ES-I3 (cell line): ENCODE measurements around the gene TMEM106A.
"Not testable (repeated sequence)": the region's sequence is repeated elsewhere in the genome, so short reads cannot be mapped to it uniquely, and the experiment has no call there.

ENCODE experiments used
- H3K36me3 ChIP-seq: 2 replicates; pipeline ENCODE4 v1.6.1; 2013; ENCODE audit warnings: mild to moderate bottlenecking, low read length, control low read depth, moderate library complexity; ENCODE audit not compliant: insufficient read depth
- H3K4me1 ChIP-seq: 2 replicates; pipeline ENCODE4 v1.6.1; 2013; ENCODE audit warnings: mild to moderate bottlenecking, control low read depth, low read length; ENCODE audit not compliant: insufficient read depth
- H3K9ac ChIP-seq: 2 replicates; pipeline ENCODE4 v1.6.1; 2013; ENCODE audit warnings: low read depth, mild to moderate bottlenecking, low read length, moderate library complexity
- H3K9me3 ChIP-seq: 2 replicates; pipeline ENCODE4 v1.6.1; 2013; ENCODE audit warnings: mild to moderate bottlenecking, low read length, moderate library complexity; ENCODE audit not compliant: control insufficient read depth, insufficient read depth

Gene TMEM106A, protein sequence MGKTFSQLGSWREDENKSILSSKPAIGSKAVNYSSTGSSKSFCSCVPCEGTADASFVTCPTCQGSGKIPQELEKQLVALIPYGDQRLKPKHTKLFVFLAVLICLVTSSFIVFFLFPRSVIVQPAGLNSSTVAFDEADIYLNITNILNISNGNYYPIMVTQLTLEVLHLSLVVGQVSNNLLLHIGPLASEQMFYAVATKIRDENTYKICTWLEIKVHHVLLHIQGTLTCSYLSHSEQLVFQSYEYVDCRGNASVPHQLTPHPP

DNA sequence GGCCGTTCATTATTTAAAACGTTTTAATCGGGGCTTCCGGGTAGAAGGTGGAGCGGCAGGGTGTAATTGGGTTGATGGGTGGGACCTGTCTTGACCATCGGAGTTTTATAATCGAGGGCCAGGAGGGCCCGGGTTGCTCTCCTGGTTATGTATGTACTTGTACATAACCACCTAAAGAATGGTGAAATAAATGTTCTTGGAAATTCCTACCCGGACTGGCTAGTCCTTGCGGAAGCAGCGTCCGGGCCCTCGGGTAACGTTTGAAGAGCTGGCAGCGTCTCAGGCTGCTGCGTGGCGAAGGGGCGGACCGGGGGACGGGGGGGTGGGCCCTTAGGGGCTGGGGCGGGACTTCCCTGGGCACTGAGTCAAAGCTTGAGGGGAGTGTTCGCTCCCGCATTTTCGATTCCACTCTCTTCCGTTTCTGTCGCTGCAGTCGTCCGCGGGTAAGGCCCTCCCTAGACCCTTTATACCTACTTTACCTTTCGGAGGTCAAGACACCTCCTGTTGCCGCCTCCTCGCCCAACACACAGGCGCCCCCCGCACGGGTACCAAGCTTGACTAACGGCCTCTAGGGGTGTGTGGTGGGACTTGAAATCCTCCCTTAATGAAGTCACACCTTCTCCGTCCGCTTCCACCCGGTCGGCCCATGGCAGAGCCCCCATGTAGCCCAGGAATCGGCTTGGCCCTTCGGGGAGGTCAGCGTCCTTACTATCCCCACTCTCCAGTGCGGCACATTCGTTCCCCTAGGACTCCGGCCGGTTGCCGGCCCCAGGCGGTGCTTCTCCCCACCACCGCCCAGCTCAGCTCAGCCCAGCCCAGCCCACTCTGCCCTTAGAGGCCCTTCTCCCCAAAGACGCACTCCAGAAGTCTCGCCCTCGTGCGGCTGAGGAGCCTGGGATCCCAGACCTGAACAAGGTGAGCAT lies at the start of gene TMEM106A:
TMEM106A (plus strand) TSS at position 396 of the 923 bp plus-strand sequence. CDS start 1,167 bp downstream, outside the sequence.
- Histone ChIP-seq H3K36me3 (0 out of 2 replicates have a peak, but pooled peaks cover 2% of the 10 kb centered on the region), H3K9ac (peak within 1 kb of the TSS; percentile 96), H3K9me3 (no peaks in the 10 kb centered on the region), H3K4me1 (peaks cover 11% of the 10 kb centered on the region)

GRCh38 chr17:43165971-43166370 lies 45.7 kb upstream of the TMEM106A start:
- H3K9ac ChIP-seq, H3K9me3 ChIP-seq, H3K4me1 ChIP-seq, H3K36me3 ChIP-seq: not testable (repeated sequence)

GRCh38 chr17:43169561-43170139 lies 42.0 kb upstream of the TMEM106A start:
- peak overlapping the region; percentile 69 for H3K9ac ChIP-seq
- H3K36me3 ChIP-seq = no peaks in the 10 kb centered on the region
- no peaks in the 10 kb centered on the region for H3K9me3 ChIP-seq
- H3K4me1 ChIP-seq = peaks cover 8% of the 10 kb centered on the region; the same call in 1 of the 2 replicates

- Histone ChIP-seq H3K4me1 (peaks cover 8% of the 10 kb centered on the region; the same call in 1 of the 2 replicates), H3K9ac (peak overlapping the region; percentile 69), H3K36me3 (no peaks in the 10 kb centered on the region), H3K9me3 (no peaks in the 10 kb centered on the region)
Measured at GRCh38 chr17:43170140-43170765, 41.4 kb upstream of the TMEM106A start.

DNA sequence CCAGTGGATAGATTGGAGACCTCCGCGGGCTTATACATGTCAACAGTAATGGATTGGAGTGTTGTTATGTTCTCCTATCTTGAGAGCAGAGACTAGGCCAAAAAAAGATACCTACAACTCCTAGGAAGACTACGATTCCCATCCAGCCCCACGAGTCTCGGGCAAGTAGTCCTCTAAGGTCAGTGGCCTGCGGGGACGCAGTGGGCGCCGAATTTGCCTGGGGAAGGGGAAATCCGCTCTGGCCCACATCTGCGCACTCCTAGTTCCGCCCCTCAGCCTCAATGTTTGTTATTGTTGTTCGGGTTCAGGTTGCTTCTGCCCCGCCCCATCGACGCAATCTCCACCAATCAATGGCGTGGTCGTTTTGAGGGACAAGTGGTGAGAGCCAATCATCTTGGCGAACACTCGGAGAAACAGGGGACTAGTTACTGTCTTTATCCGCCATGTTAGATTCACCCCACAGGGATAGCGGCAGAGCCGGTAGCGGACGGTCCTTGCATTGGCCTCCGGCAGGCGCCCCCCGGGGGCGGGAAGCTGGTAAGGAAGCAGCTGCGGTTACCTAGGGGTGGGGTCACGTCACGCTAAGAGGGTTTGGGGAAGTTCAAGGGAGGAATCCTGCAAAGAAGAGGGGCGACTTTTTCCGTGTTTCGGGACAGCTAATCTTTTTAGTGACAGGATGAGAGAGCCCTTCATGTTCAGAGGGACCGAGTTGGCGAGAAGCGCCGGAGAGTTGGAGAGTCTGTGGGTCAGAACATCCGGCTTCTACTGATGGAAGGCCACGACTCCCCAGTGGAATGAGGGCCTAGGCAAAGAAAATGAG lies 40.7 kb upstream of the TMEM106A start, which contains the start of gene NBR1:
NBR1 (plus strand) TSS at position 449 of the 820 bp plus-strand sequence. CDS start 4,586 bp downstream, outside the sequence.
- H3K36me3 ChIP-seq = peaks cover 3% of the 10 kb centered on the region; the same call in 1 of the 2 replicates
- no peaks in the 10 kb centered on the region for H3K9me3 ChIP-seq
- peaks cover 8% of the 10 kb centered on the region; the same call in 1 of the 2 replicates for H3K4me1 ChIP-seq
- H3K9ac ChIP-seq = peak within 1 kb of the TSS; percentile 69

DNA sequence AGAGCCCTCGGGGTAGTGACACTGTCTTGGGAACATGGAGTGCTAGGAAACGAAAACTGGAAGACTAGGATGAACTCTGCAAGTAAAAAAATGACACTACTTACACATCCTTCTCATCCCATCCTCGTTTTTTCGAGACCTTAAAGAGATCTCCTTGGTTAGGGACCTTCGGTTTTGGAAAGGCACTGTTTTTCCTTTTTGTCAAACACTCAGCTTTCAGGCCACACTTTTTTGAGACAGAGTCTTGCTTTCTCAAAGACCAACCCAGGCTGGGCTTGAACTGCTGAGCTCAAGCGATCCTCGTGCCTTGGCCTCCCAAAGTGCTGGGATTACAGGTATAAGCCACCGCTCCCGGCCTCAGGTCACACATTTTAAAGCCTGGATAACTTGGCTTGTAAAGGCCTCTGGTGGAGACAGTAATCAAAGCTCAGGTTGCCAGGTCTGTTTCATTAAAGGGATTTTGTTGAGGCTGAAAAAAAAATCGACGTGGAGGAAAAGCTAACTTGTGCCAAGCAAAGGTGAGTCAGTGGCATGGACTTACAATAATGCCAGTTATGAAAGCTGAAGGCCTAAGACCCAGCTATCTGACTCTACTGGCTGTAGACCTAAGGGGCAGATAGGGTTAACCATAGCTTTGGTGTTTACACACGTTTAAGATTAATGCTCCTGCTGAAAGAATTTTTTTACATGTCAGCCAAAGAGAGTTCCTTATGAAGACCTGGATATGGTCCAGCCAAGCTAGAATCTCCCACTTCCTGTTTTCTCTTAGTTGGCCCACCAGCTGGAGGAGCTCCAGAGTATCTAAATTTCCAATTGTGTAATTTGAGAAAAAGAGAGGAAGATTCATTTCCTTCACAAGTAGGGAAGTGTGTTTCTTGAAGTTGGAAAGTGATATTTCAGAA lies 39.8 kb upstream of the TMEM106A start:
- H3K9me3 ChIP-seq = no peaks in the 10 kb centered on the region
- H3K9ac ChIP-seq = peak overlapping the region; percentile 69
- peaks cover 8% of the 10 kb centered on the region; the same call in 1 of the 2 replicates for H3K4me1 ChIP-seq
- peaks cover 6% of the 10 kb centered on the region; the same call in 1 of the 2 replicates for H3K36me3 ChIP-seq

GRCh38 chr17:43175213-43176118 lies 36.2 kb upstream of the TMEM106A start:
- peaks cover 6% of the 10 kb centered on the region for H3K36me3 ChIP-seq
- H3K9ac ChIP-seq = no peak overlapping the region
- peaks cover 8% of the 10 kb centered on the region; the same call in 1 of the 2 replicates for H3K4me1 ChIP-seq
- no peaks in the 10 kb centered on the region for H3K9me3 ChIP-seq

- no peak overlapping the region for H3K9ac ChIP-seq
- no peaks in the 10 kb centered on the region for H3K9me3 ChIP-seq
- peaks cover 9% of the 10 kb centered on the region for H3K36me3 ChIP-seq
- H3K4me1 ChIP-seq = peaks cover 8% of the 10 kb centered on the region; the same call in 1 of the 2 replicates
Measured at GRCh38 chr17:43176119-43176570, 35.5 kb upstream of the TMEM106A start.

GRCh38 chr17:43183921-43184320 lies 27.8 kb upstream of the TMEM106A start:
- Histone ChIP-seq H3K9me3 (no peaks in the 10 kb centered on the region), H3K36me3 (peaks cover 10% of the 10 kb centered on the region; the same call in 1 of the 2 replicates), H3K9ac (no peak overlapping the region), H3K4me1 (no peaks in the 10 kb centered on the region)

GRCh38 chr17:43186656-43187055 lies 25.0 kb upstream of the TMEM106A start:
- H3K4me1 ChIP-seq, H3K9me3 ChIP-seq, H3K9ac ChIP-seq: not testable (repeated sequence)
- peaks cover 31% of the 10 kb centered on the region for H3K36me3 ChIP-seq

DNA sequence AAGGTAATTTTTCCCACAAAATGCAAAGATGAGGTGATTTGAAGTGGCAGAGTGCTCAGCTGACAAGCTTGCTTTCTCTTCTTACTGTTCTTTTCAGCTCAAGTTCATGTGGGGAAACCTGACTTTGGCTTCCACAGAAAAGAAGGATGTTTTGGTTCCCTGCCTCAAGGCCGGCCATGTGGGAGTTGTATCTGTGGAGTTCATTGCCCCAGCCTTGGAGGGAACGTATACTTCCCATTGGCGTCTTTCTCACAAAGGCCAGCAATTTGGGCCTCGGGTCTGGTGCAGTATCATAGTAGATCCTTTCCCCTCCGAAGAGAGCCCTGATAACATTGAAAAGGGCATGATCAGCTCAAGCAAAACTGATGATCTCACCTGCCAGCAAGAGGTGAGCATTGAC lies 18.4 kb upstream of the TMEM106A start:
- Histone ChIP-seq H3K36me3 (peaks cover 54% of the 10 kb centered on the region), H3K4me1 (no peaks in the 10 kb centered on the region), H3K9ac (no peak overlapping the region), H3K9me3 (no peaks in the 10 kb centered on the region)

DNA sequence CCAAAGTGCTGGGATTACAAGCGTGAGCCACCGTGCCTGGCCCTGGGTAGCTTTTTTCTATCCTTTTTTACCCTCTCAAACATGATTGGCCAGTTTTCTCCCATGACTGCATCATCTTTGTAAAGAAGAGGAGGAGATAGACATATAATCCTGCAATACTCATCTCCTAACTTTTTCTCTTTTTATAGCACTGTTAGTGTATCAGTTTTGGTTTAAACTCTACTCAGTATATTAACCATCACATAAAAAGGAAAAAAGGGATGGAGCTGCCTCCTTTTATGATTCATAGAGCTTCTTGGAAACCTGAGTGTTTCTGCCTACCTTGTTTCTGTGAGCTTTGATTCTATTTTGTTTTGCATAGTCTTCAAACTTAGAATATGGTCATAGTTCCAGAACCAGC lies 12.0 kb upstream of the TMEM106A start:
- peaks cover 25% of the 10 kb centered on the region for H3K36me3 ChIP-seq
- H3K4me1 ChIP-seq = no peaks in the 10 kb centered on the region
- H3K9ac ChIP-seq = no peak overlapping the region
- no peaks in the 10 kb centered on the region for H3K9me3 ChIP-seq
